Measurements from ENCODE around the gene TNFRSF19.

The TNFRSF19 gene

GRCh38 chr13:23715762-23716235, 145.6 kb downstream of the TNFRSF19 start:
- DNase-seq (ENCODE audit: low read depth in 2 of 2): no peak

GRCh38 chr13:23716401-23716800, 146.2 kb downstream of the TNFRSF19 start:
- no peak for DNase-seq (ENCODE audit: low read depth in 2 of 2)

GRCh38 chr13:23718996-23719395, 148.8 kb downstream of the TNFRSF19 start:
- DNase-seq (ENCODE audit: low read depth in 2 of 2): no peak

GRCh38 chr13:23722726-23723453, 152.7 kb downstream of the TNFRSF19 start:
- DNase-seq (ENCODE audit: low read depth in 2 of 2): no peak

GRCh38 chr13:23723471-23723870, 153.3 kb downstream of the TNFRSF19 start:
- no peak for DNase-seq (ENCODE audit: low read depth in 2 of 2)

- DNase-seq (ENCODE audit: low read depth in 2 of 2): no peak
These were observed 154.2 kb downstream of the TNFRSF19 start for GRCh38 chr13:23724196-23724970.
